Fibroblast of lung (primary cell): Measurements from ENCODE around the gene EIF4E.

ENCODE experiments used
- CTCF ChIP-seq, 2 donors: IDR thresholded peaks in 1 of 2; conservative IDR thresholded peaks in 1 of 2; 1 replicate in 1 of 2; 2 replicates in 1 of 2; pipeline ENCODE4 v1.5.1; 2011 to 2012; ENCODE audit warnings: low read length in 2 of 2, control low read depth in 1 of 2, inconsistent platforms in 1 of 2, low read depth in 1 of 2, mild to moderate bottlenecking in 1 of 2
- EZH2 ChIP-seq: IDR thresholded peaks from 2 replicates; pipeline ENCODE4 v1.5.1; 2012; ENCODE audit warnings: low read length, control low read depth, mild to moderate bottlenecking; ENCODE audit errors: missing control alignments

DNA sequence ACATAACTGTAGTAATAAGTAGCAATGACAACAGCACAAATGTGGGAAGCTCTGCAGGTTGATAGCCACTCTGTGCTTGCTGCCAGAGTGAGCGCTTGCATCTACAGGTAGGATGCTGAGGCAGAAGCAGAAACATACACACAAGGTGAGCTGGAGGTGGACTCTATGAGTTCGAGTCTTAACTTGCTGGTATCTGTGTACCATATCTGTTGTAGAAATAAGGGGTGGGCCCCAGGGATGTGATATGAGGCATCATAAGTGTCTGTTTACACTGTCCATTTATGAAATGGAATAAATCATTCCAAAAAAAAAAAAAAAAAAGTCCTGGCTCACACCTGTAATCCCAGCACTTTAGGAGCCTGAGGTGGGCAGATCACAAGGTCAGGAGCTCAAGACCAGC, 32.8 kb upstream of the EIF4E start:
- TF ChIP-seq CTCF (conservative IDR thresholded peaks at IDR 0.05 in 1 of 2, IDR thresholded peaks at IDR 0.05 in 1 of 2; ENCODE audit: low read depth in 1 of 2, low read length in 2 of 2) (no peak), EZH2 (no peak)
